ENCODE data around the gene MYCBPAP. TPM values are rescaled to one million over a fixed set of nuclear protein-coding genes. Genes with fewer than 3 reads are reported as not detected.

MYCBPAP gene
- total RNA-seq, 2 experiments from 2014 or later, result 1.4 to 1.8 TPM

- ChIA-PET POLR2A (no interaction called here), CTCF (no interaction called here)
- intact Hi-C loops (cut with DNase I, micrococcal nuclease), result no loop called here
- no peaks in the 10 kb centered on the region for H3K36me3 Mint-ChIP-seq (ENCODE audit: low read depth)
- DNase-seq, result no peak
- no peak for ATAC-seq
- H3K4me3 Mint-ChIP-seq, result no peak overlapping the region
- no peaks in the 10 kb centered on the region for H3K4me1 Mint-ChIP-seq
- H3K27ac Mint-ChIP-seq, result no peak overlapping the region
- H3K9me3 Mint-ChIP-seq (ENCODE audit: low read depth), result no peaks in the 10 kb centered on the region
- H3K27me3 Mint-ChIP-seq, result peaks cover 10% of the 10 kb centered on the region
Measured at GRCh38 chr17:50580646-50581045, 72.4 kb downstream of the MYCBPAP start.

Other genes starting within 250 kb of the MYCBPAP start
- gene TMEM92, start 234.0 kb upstream of the MYCBPAP start, total RNA-seq, result under 1 TPM; 0.23 TPM
- 10 to 100 TPM; 29.8 to 30.4 TPM for gene XYLT2, start 162.3 kb upstream of the MYCBPAP start, total RNA-seq
- gene MRPL27, start 135.3 kb upstream of the MYCBPAP start, total RNA-seq, result 10 to 100 TPM; 40.1 to 56.2 TPM
- gene EME1, start 135.2 kb upstream of the MYCBPAP start, total RNA-seq, result 10 to 100 TPM; 38.3 to 40.8 TPM
- 10 to 100 TPM; 74.4 to 82.7 TPM for gene LRRC59, start 110.9 kb upstream of the MYCBPAP start, total RNA-seq
- 10 to 100 TPM; 15.0 to 15.7 TPM for gene ACSF2, start 82.2 kb upstream of the MYCBPAP start, total RNA-seq
- gene CHAD, start 39.6 kb upstream of the MYCBPAP start, total RNA-seq, result not detected
- 10 to 100 TPM; 21.5 to 29.0 TPM for gene RSAD1, start 29.6 kb upstream of the MYCBPAP start, total RNA-seq
- not detected for gene EPN3, start 24.3 kb downstream of the MYCBPAP start, total RNA-seq
- gene SPATA20, start 38.7 kb downstream of the MYCBPAP start, total RNA-seq, result 10 to 100 TPM in 1 of 2 experiments, 1 to 10 TPM in 1; 9.0 to 10.7 TPM
- not detected for gene CACNA1G, start 52.3 kb downstream of the MYCBPAP start, total RNA-seq
- gene ABCC3, start 126.4 kb downstream of the MYCBPAP start, total RNA-seq, result not detected
- 10 to 100 TPM; 28.0 to 29.8 TPM for gene ANKRD40, start 199.5 kb downstream of the MYCBPAP start, total RNA-seq
- 100 to 1,000 TPM; 112 to 120 TPM for gene LUC7L3, start 211.2 kb downstream of the MYCBPAP start, total RNA-seq

Measured in activated CD4-positive, alpha-beta T cell treated with anti-CD3 and anti-CD28 coated beads for 36 hours (primary cell).